Omental fat pad (tissue), 4 donors: ENCODE results near the gene RALB. TPM values are rescaled to one million over a fixed set of nuclear protein-coding genes. Genes with fewer than 3 reads are reported as not detected.
"Not testable (repeated sequence)": the region's sequence is repeated elsewhere in the genome, so short reads cannot be mapped to it uniquely, and the experiment has no call there.

ENCODE experiments used
- ATAC-seq: fragments of 150-250 bp; one replicate; pipeline ENCODE4 v1.9.1; 2016; ENCODE audit warnings: mild to moderate bottlenecking, moderate library complexity; ENCODE audit not compliant: low FRiP score
- DNase-seq: peaks from one replicate; pipeline ENCODE4 v3.0.0-alpha.2; 2019; ENCODE audit warnings: low spot score
- CTCF ChIP-seq, 3 donors: fragments of 450-650 bp; IDR thresholded peaks; one replicate each; pipeline ENCODE4 v1.5.1; 2016 to 2017; ENCODE audit warnings: antibody characterized with exemption in 3 of 3, mild to moderate bottlenecking in 3 of 3, moderate library complexity in 2 of 3
- total RNA-seq, 4 donors: library from RNA; depleted of rRNA; stranded (reverse); fragments of >200 nt; gene quantifications; one replicate each; pipeline ENCODE4 v1.1.0, GENCODE V29; 2016

The RALB gene
- total RNA-seq, 4 donors from 2014 or later, result 41.5 to 74.2 (median 51.4) TPM

GRCh38 chr2:120303177-120303576 is 50.5 kb downstream of the RALB start:
- ATAC-seq (no peak), DNase-seq (no peak)
- no peak for TF ChIP-seq CTCF (IDR thresholded peaks at IDR 0.05)

- ATAC-seq, result no peak
- no peak for TF ChIP-seq CTCF (IDR thresholded peaks at IDR 0.05)
- DNase-seq, result no peak
These were observed 52.6 kb downstream of the RALB start for GRCh38 chr2:120305296-120305695.

GRCh38 chr2:120305937-120306490 is 53.4 kb downstream of the RALB start:
- DNase-seq, result no peak
- ATAC-seq, result no peak
- TF ChIP-seq CTCF (IDR thresholded peaks at IDR 0.05), result no peak

GRCh38 chr2:120307482-120307881 is 54.8 kb downstream of the RALB start:
- ATAC-seq (no peak), DNase-seq (no peak)
- no peak for TF ChIP-seq CTCF (IDR thresholded peaks at IDR 0.05)

GRCh38 chr2:120308038-120308910 is 55.6 kb downstream of the RALB start:
- ATAC-seq (no peak), DNase-seq (no peak)
- TF ChIP-seq CTCF (IDR thresholded peaks at IDR 0.05), result no peak

GRCh38 chr2:120310136-120310535 is 57.5 kb downstream of the RALB start:
- no peak for TF ChIP-seq CTCF (IDR thresholded peaks at IDR 0.05)
- ATAC-seq (no peak), DNase-seq (no peak)

GRCh38 chr2:120310841-120311240 is 58.2 kb downstream of the RALB start:
- not testable (repeated sequence) for ATAC-seq, DNase-seq
